GM12878 (cell line): Measurements from ENCODE around the gene ARMC6.

ENCODE experiments used
- CHD1 ChIP-seq: IDR thresholded peaks from 2 replicates; pipeline ENCODE4 v1.6.1; 2012; ENCODE audit warnings: low read depth, low read length, improper control_type of control experiment
- GABPA ChIP-seq: IDR thresholded peaks from 2 replicates; pipeline ENCODE4 v1.6.1; 2014; ENCODE audit warnings: antibody characterized with exemption, low read depth, mild to moderate bottlenecking, inconsistent platforms
- NKRF ChIP-seq: fragments of 450-650 bp; conservative IDR thresholded peaks from 2 replicates; pipeline ENCODE4 v1.6.1; 2017; ENCODE audit warnings: mild to moderate bottlenecking, moderate library complexity
- POLR2A ChIP-seq: IDR thresholded peaks from 2 replicates; pipeline ENCODE4 v1.6.1; 2011; ENCODE audit warnings: low read depth, mild to moderate bottlenecking, low read length
- TF ChIP-seq, protein P1 (sequence below): fragments of 450-650 bp; IDR thresholded peaks from 2 replicates; pipeline ENCODE4 v1.6.1; 2017; ENCODE audit warnings: mild to moderate bottlenecking, moderate library complexity

DNA sequence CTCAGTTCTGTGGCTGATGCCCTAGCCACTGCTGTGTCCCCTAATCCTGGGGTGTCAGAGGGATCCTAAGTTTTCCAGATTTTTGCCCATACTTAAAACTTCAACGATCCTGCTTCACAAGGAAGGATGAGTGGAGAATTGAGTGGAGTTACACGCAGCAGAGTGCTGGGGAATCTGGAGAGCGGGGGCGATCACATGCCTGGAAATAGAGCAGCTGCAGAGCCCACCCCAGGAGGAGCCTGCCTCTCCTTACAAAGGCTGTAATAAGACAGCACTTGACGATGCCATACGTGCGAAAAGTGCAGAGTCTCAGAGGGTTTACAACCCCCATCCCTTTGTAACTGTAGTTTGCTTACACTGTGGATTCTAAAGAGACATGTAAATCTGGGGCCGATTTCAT, 40.7 kb upstream of the ARMC6 start:
- TF ChIP-seq NKRF (no peak), POLR2A (no peak), GABPA (no peak), CHD1 (no peak)
- TF ChIP-seq, protein P1, sequence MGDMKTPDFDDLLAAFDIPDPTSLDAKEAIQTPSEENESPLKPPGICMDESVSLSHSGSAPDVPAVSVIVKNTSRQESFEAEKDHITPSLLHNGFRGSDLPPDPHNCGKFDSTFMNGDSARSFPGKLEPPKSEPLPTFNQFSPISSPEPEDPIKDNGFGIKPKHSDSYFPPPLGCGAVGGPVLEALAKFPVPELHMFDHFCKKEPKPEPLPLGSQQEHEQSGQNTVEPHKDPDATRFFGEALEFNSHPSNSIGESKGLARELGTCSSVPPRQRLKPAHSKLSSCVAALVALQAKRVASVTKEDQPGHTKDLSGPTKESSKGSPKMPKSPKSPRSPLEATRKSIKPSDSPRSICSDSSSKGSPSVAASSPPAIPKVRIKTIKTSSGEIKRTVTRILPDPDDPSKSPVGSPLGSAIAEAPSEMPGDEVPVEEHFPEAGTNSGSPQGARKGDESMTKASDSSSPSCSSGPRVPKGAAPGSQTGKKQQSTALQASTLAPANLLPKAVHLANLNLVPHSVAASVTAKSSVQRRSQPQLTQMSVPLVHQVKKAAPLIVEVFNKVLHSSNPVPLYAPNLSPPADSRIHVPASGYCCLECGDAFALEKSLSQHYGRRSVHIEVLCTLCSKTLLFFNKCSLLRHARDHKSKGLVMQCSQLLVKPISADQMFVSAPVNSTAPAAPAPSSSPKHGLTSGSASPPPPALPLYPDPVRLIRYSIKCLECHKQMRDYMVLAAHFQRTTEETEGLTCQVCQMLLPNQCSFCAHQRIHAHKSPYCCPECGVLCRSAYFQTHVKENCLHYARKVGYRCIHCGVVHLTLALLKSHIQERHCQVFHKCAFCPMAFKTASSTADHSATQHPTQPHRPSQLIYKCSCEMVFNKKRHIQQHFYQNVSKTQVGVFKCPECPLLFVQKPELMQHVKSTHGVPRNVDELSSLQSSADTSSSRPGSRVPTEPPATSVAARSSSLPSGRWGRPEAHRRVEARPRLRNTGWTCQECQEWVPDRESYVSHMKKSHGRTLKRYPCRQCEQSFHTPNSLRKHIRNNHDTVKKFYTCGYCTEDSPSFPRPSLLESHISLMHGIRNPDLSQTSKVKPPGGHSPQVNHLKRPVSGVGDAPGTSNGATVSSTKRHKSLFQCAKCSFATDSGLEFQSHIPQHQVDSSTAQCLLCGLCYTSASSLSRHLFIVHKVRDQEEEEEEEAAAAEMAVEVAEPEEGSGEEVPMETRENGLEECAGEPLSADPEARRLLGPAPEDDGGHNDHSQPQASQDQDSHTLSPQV = no peak
